Liver (tissue), 9 donors: ENCODE measurements around the gene TRIP13. TPM values are rescaled to one million over a fixed set of nuclear protein-coding genes. Genes with fewer than 3 reads are reported as not detected.

Experiments used
- DNase-seq: peaks from one replicate; pipeline ENCODE4 v3.0.0-alpha.2; 2017; ENCODE audit warnings: low spot score
- H3K27ac ChIP-seq, 2 donors: one replicate each; pipeline ENCODE4 v1.7.0; 2013; ENCODE audit warnings: inconsistent platforms in 2 of 2, low read length in 2 of 2, control low read depth in 1 of 2, low read depth in 1 of 2, mild to moderate bottlenecking in 1 of 2
- H3K27me3 ChIP-seq, 4 donors: one replicate each; pipeline versions ENCODE4 v1.6.1 to v1.7.0; 2013; ENCODE audit warnings: low read length in 3 of 4, inconsistent platforms in 1 of 4, mild to moderate bottlenecking in 1 of 4, moderate library complexity in 1 of 4; ENCODE audit not compliant: control insufficient read depth in 4 of 4, insufficient read depth in 4 of 4
- H3K36me3 ChIP-seq, 4 donors: one replicate each; pipeline versions ENCODE4 v1.6.1 to v1.7.0; 2013; ENCODE audit warnings: low read length in 3 of 4, mild to moderate bottlenecking in 3 of 4, low read depth in 1 of 4, moderate library complexity in 1 of 4; ENCODE audit not compliant: control insufficient read depth in 4 of 4, insufficient read depth in 3 of 4
- H3K4me1 ChIP-seq, 4 donors: one replicate each; pipeline versions ENCODE4 v1.6.1 to v1.7.0; 2013; ENCODE audit warnings: low read length in 3 of 4, mild to moderate bottlenecking in 3 of 4, moderate library complexity in 1 of 4; ENCODE audit not compliant: control insufficient read depth in 4 of 4, insufficient read depth in 4 of 4
- H3K4me3 ChIP-seq, 3 donors: one replicate each; pipeline versions ENCODE4 v1.6.1 to v1.7.0; 2013; ENCODE audit warnings: low read length in 3 of 3, control low read depth in 1 of 3, low read depth in 1 of 3, mild to moderate bottlenecking in 1 of 3
- H3K9ac ChIP-seq, 2 donors: one replicate each; pipeline ENCODE4 v1.7.0; 2013; ENCODE audit warnings: low read length in 2 of 2, mild to moderate bottlenecking in 2 of 2, moderate library complexity in 2 of 2, control low read depth in 1 of 2, low read depth in 1 of 2
- H3K9me3 ChIP-seq, 4 donors: one replicate each; pipeline versions ENCODE4 v1.6.1 to v1.7.0; 2013; ENCODE audit warnings: low read length in 3 of 4; ENCODE audit not compliant: control insufficient read depth in 4 of 4
- ATF3 ChIP-seq: IDR thresholded peaks from 2 replicates; pipeline ENCODE4 v1.6.1; 2016; ENCODE audit warnings: antibody characterized with exemption
- EGR1 ChIP-seq, 2 donors: IDR thresholded peaks; 2 replicates each; pipeline ENCODE4 v1.6.1; 2016 to 2018; ENCODE audit warnings: antibody characterized with exemption in 2 of 2, low read depth in 2 of 2
- FOXA2 ChIP-seq: IDR thresholded peaks from 2 replicates; pipeline ENCODE4 v1.6.1; 2016; ENCODE audit warnings: antibody characterized with exemption
- GABPA ChIP-seq, 2 donors: IDR thresholded peaks in 1 of 2; conservative IDR thresholded peaks in 1 of 2; 2 replicates each; pipeline ENCODE4 v1.6.1; 2016; ENCODE audit warnings: antibody characterized with exemption in 2 of 2, mild to moderate bottlenecking in 1 of 2, moderate library complexity in 1 of 2
- HNF4A ChIP-seq, 2 donors: conservative IDR thresholded peaks; 2 replicates each; pipeline ENCODE4 v1.6.1; 2016; ENCODE audit warnings: antibody characterized with exemption in 2 of 2, mild to moderate bottlenecking in 2 of 2
- HNF4G ChIP-seq: IDR thresholded peaks from 2 replicates; pipeline ENCODE4 v1.6.1; 2016; ENCODE audit warnings: antibody characterized with exemption
- JUND ChIP-seq, 2 donors: IDR thresholded peaks; 2 replicates each; pipeline ENCODE4 v1.6.1; 2016; ENCODE audit warnings: antibody characterized with exemption in 2 of 2
- NR2F2 ChIP-seq: IDR thresholded peaks from 2 replicates; pipeline ENCODE4 v1.6.1; 2016; ENCODE audit warnings: antibody characterized with exemption
- RAD21 ChIP-seq, 2 donors: IDR thresholded peaks; 2 replicates each; pipeline ENCODE4 v1.6.1; 2016; ENCODE audit warnings: antibody characterized with exemption in 2 of 2, mild to moderate bottlenecking in 2 of 2
- RXRA ChIP-seq, 2 donors: IDR thresholded peaks; 2 replicates each; pipeline ENCODE4 v1.6.1; 2017 to 2018; ENCODE audit warnings: antibody characterized with exemption in 2 of 2, mild to moderate bottlenecking in 1 of 2
- SP1 ChIP-seq: IDR thresholded peaks from 2 replicates; pipeline ENCODE4 v1.6.1; 2018; ENCODE audit warnings: antibody characterized with exemption, mild to moderate bottlenecking
- TAF1 ChIP-seq: conservative IDR thresholded peaks from 2 replicates; pipeline ENCODE4 v1.6.1; 2016; ENCODE audit warnings: antibody characterized with exemption, mild to moderate bottlenecking
- YY1 ChIP-seq: IDR thresholded peaks from 2 replicates; pipeline ENCODE4 v1.6.1; 2016; ENCODE audit warnings: antibody characterized with exemption, mild to moderate bottlenecking
- WGBS: extraction: QIAGEN DNeasy Blood & Tissue Kit; methylation state at CpG from one replicate; pipeline ENCODE4 v1.1.7; 2013; 5-methylcytosine and 5-hydroxymethylcytosine counted together
- polyA plus RNA-seq, 2 donors: library from polyadenylated mRNA; stranded (reverse) in 1 of 2; unstranded in 1 of 2; fragments of 200-250 nt in 1 of 2; fragments of >200 nt in 1 of 2; fragmentation: Nextera tagmentation in 1 of 2; extraction: Ambion mirVana in 1 of 2; gene quantifications; one replicate each; pipeline versions ENCODE4 v1.2.1 to v1.2.3, GENCODE V29; 2013 to 2015
- total RNA-seq, 2 donors: library from RNA; depleted of rRNA; stranded (reverse); fragments of >200 nt; gene quantifications; one replicate each; pipeline ENCODE4 v1.2.3, GENCODE V29; 2014
- TF ChIP-seq, protein P1 (sequence below): fragments of 150-350 bp; IDR thresholded peaks from 2 replicates; pipeline ENCODE4 v1.5.1; 2017; ENCODE audit warnings: improper control_type of control experiment, low read depth, low read length; ENCODE audit not compliant: missing input control
- TF ChIP-seq, protein P2 (sequence below): IDR thresholded peaks from 2 replicates; pipeline ENCODE4 v1.6.1; 2016; ENCODE audit warnings: antibody characterized with exemption
- TF ChIP-seq, protein P3 (sequence below): IDR thresholded peaks from 2 replicates; pipeline ENCODE4 v1.6.1; 2016; ENCODE audit warnings: antibody characterized with exemption
- TF ChIP-seq, protein P4 (sequence below): IDR thresholded peaks from 2 replicates; pipeline ENCODE4 v1.6.1; 2016; ENCODE audit warnings: antibody characterized with exemption, mild to moderate bottlenecking
- donor health status: healthy.
- donor health status: healthy.
- donor health status: healthy.
- donor health status: healthy.
- donor health status: healthy.

The TRIP13 gene
- total and polyA plus RNA-seq, 4 donors, result 0.42 to 12.4 (median 0.84) TPM

DNA sequence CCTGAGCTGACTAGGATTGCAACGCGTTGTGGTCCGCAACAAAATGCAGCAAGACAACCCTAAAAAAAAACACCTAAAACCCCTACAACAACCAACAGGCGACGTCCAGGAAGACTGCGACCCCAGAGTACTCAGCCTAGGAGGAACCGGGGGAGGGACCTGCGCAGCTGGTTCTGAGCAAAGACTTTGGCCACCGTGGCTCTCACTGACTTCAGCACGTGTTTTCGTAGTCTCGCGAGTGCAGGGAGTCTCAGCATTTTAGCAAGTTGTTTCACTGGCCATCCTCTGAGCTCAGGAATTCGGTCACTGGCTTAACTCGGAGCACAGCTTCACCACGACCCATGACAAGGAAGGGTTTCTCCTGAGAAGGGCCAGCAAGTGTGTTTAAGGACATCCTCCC lies 33.3 kb upstream of the TRIP13 start:
- 87% methylated on average over 16 of the region's 16 CpGs for WGBS
- no peak overlapping the region for H3K4me3 ChIP-seq
- H3K27me3 ChIP-seq, result no peaks in the 10 kb centered on the region
- DNase-seq, result no peak
- H3K4me1 ChIP-seq, result peaks cover 0 to under 1% (median 0%) of the 10 kb centered on the region in 4 donors
- TF ChIP-seq FOXA2 (no peak), ATF3 (no peak), TAF1 (no peak), RAD21 (IDR thresholded peaks at IDR 0.05) (no peak), RXRA (IDR thresholded peaks at IDR 0.05) (no peak), HNF4G (no peak), NR2F2 (no peak), YY1 (no peak), HNF4A (conservative IDR thresholded peaks at IDR 0.05) (no peak), SP1 (no peak), JUND (IDR thresholded peaks at IDR 0.05) (no peak), EGR1 (IDR thresholded peaks at IDR 0.05; ENCODE audit: low read depth in 2 of 2) (no peak)
- TF ChIP-seq, protein P1, sequence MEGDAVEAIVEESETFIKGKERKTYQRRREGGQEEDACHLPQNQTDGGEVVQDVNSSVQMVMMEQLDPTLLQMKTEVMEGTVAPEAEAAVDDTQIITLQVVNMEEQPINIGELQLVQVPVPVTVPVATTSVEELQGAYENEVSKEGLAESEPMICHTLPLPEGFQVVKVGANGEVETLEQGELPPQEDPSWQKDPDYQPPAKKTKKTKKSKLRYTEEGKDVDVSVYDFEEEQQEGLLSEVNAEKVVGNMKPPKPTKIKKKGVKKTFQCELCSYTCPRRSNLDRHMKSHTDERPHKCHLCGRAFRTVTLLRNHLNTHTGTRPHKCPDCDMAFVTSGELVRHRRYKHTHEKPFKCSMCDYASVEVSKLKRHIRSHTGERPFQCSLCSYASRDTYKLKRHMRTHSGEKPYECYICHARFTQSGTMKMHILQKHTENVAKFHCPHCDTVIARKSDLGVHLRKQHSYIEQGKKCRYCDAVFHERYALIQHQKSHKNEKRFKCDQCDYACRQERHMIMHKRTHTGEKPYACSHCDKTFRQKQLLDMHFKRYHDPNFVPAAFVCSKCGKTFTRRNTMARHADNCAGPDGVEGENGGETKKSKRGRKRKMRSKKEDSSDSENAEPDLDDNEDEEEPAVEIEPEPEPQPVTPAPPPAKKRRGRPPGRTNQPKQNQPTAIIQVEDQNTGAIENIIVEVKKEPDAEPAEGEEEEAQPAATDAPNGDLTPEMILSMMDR, result no peak
- TF ChIP-seq, protein P2, sequence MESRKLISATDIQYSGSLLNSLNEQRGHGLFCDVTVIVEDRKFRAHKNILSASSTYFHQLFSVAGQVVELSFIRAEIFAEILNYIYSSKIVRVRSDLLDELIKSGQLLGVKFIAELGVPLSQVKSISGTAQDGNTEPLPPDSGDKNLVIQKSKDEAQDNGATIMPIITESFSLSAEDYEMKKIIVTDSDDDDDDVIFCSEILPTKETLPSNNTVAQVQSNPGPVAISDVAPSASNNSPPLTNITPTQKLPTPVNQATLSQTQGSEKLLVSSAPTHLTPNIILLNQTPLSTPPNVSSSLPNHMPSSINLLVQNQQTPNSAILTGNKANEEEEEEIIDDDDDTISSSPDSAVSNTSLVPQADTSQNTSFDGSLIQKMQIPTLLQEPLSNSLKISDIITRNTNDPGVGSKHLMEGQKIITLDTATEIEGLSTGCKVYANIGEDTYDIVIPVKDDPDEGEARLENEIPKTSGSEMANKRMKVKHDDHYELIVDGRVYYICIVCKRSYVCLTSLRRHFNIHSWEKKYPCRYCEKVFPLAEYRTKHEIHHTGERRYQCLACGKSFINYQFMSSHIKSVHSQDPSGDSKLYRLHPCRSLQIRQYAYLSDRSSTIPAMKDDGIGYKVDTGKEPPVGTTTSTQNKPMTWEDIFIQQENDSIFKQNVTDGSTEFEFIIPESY, result no peak
- H3K9me3 ChIP-seq, result no peaks in the 10 kb centered on the region
- no peak overlapping the region for H3K27ac ChIP-seq
- peaks cover 1 to 17% (median 8%) of the 10 kb centered on the region in 4 donors for H3K36me3 ChIP-seq
- no peak overlapping the region for H3K9ac ChIP-seq

- no peaks in the 10 kb centered on the region for H3K27me3 ChIP-seq
- peaks cover 1 to 21% (median 8%) of the 10 kb centered on the region in 4 donors for H3K36me3 ChIP-seq
- H3K27ac ChIP-seq, result no peak overlapping the region
- no peak overlapping the region for H3K9ac ChIP-seq
- H3K4me1 ChIP-seq, result peaks cover 0 to 2% (median 0%) of the 10 kb centered on the region in 4 donors
- H3K9me3 ChIP-seq, result no peaks in the 10 kb centered on the region
- DNase-seq, result no peak
- H3K4me3 ChIP-seq, result no peak overlapping the region
- TF ChIP-seq RAD21 (IDR thresholded peaks at IDR 0.05) (no peak), FOXA2 (no peak), RXRA (IDR thresholded peaks at IDR 0.05) (no peak), HNF4G (no peak), ATF3 (no peak), SP1 (no peak), TAF1 (no peak), GABPA (IDR thresholded peaks at IDR 0.05 in 1 of 2, conservative IDR thresholded peaks at IDR 0.05 in 1 of 2) (no peak), JUND (IDR thresholded peaks at IDR 0.05) (no peak), NR2F2 (no peak)
- TF ChIP-seq, protein P1, result no peak
- TF ChIP-seq, protein P3, sequence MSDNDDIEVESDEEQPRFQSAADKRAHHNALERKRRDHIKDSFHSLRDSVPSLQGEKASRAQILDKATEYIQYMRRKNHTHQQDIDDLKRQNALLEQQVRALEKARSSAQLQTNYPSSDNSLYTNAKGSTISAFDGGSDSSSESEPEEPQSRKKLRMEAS, result no peak
- TF ChIP-seq, protein P4, sequence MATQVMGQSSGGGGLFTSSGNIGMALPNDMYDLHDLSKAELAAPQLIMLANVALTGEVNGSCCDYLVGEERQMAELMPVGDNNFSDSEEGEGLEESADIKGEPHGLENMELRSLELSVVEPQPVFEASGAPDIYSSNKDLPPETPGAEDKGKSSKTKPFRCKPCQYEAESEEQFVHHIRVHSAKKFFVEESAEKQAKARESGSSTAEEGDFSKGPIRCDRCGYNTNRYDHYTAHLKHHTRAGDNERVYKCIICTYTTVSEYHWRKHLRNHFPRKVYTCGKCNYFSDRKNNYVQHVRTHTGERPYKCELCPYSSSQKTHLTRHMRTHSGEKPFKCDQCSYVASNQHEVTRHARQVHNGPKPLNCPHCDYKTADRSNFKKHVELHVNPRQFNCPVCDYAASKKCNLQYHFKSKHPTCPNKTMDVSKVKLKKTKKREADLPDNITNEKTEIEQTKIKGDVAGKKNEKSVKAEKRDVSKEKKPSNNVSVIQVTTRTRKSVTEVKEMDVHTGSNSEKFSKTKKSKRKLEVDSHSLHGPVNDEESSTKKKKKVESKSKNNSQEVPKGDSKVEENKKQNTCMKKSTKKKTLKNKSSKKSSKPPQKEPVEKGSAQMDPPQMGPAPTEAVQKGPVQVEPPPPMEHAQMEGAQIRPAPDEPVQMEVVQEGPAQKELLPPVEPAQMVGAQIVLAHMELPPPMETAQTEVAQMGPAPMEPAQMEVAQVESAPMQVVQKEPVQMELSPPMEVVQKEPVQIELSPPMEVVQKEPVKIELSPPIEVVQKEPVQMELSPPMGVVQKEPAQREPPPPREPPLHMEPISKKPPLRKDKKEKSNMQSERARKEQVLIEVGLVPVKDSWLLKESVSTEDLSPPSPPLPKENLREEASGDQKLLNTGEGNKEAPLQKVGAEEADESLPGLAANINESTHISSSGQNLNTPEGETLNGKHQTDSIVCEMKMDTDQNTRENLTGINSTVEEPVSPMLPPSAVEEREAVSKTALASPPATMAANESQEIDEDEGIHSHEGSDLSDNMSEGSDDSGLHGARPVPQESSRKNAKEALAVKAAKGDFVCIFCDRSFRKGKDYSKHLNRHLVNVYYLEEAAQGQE, result no peak
- 94% methylated on average over 16 of the region's 16 CpGs for WGBS
Observed at GRCh38 chr5:859798-860296, 32.8 kb upstream of the TRIP13 start.
